Body of pancreas (tissue), 4 donors: ENCODE measurements around the gene GNG12. TPM values are rescaled to one million over a fixed set of nuclear protein-coding genes. Genes with fewer than 3 reads are reported as not detected.

Experiments used
- ATAC-seq: fragments of 150-250 bp; one replicate; pipeline ENCODE4 v1.9.1; 2016
- DNase-seq, 4 donors: peaks; one replicate each; pipeline ENCODE4 v3.0.0-alpha.2; 2019
- H3K27ac ChIP-seq, 4 donors: fragments of 200-600 bp; sonication (generic); 1 replicate in 3 of 4; 2 replicates in 1 of 4; pipeline versions ENCODE4 v1.5.1 to v1.6.1; 2016 to 2019; ENCODE audit warnings: mild to moderate bottlenecking in 1 of 4, mixed read lengths in 1 of 4, moderate library complexity in 1 of 4
- H3K27me3 ChIP-seq, 2 donors: fragments of 200-600 bp; sonication (generic); one replicate each; pipeline ENCODE4 v1.6.0; 2016; ENCODE audit warnings: mild to moderate bottlenecking in 1 of 2
- H3K36me3 ChIP-seq, 2 donors: fragments of 200-600 bp; sonication (generic); replicated peaks in 1 of 2; 2 replicates each; pipeline ENCODE4 v1.5.1; 2016; ENCODE audit warnings: low read depth in 2 of 2; ENCODE audit not compliant: insufficient read depth in 1 of 2
- H3K4me1 ChIP-seq: fragments of 200-600 bp; sonication (generic); one replicate; pipeline ENCODE4 v1.6.0; 2016
- H3K4me3 ChIP-seq, 2 donors: fragments of 200-600 bp; sonication (generic); 1 replicate in 1 of 2; 2 replicates in 1 of 2; pipeline ENCODE4 v1.5.1; 2016 to 2019
- H3K9me3 ChIP-seq, 3 donors: fragments of 200-600 bp; sonication (generic); 1 replicate in 2 of 3; 2 replicates in 1 of 3; pipeline ENCODE4 v1.5.1; 2016
- CTCF ChIP-seq, 7 experiments: fragments of 450-650 bp in 4 of 7; fragments of 200-600 bp in 3 of 7; sonication (generic) in 3 of 7; IDR thresholded peaks; one replicate each; pipeline ENCODE4 v1.5.1; 2016 to 2019; ENCODE audit warnings: antibody characterized with exemption in 7 of 7
- POLR2A ChIP-seq, 3 donors: fragments of 450-650 bp; IDR thresholded peaks; one replicate each; pipeline ENCODE4 v1.6.1; 2016; ENCODE audit warnings: antibody characterized with exemption in 3 of 3, mild to moderate bottlenecking in 2 of 3
- WGBS, 2 donors: methylation state at CpG; one replicate each; pipeline ENCODE4 v1.1.5; 2017; 5-methylcytosine and 5-hydroxymethylcytosine counted together
- intact Hi-C: fragments of 100-400 bp; cut with DNase I; formaldehyde crosslinking; loops from one replicate; pipeline ENCODE4 v1.15.1; 2023
- total RNA-seq, 2 donors: library from RNA; depleted of rRNA; stranded (reverse); fragments of >200 nt; gene quantifications; one replicate each; pipeline ENCODE4 v1.1.0, GENCODE V29; 2016

The GNG12 gene
- total RNA-seq, 2 donors from 2014 or later: 26.4 to 42.3 TPM

DNA sequence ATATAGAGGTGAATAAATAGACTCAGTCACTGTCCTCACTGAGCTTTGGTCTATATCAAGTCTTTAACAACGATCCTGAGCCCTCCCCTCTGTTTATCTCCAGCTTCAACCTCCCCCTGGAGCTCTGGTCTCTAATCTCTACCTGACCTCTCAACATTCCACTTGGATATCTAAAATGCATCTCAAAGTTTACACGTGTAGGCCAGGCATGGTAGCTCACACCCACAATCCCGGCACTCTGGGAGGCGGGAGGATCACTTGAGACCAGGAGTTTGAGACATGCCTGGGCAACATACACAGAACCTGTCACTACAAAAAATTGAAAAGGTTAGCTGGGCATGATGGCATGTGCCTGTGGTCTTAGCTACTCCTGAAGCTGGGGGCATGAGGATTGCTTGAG, 94.9 kb downstream of the GNG12 start:
- H3K9me3 ChIP-seq: no peaks in the 10 kb centered on the region
- no peaks in the 10 kb centered on the region for H3K27me3 ChIP-seq
- peaks cover 33% of the 10 kb centered on the region for H3K4me1 ChIP-seq
- H3K27ac ChIP-seq: no peak overlapping the region
- TF ChIP-seq CTCF (IDR thresholded peaks at IDR 0.05) (no peak), POLR2A (IDR thresholded peaks at IDR 0.05) (no peak)
- no peak overlapping the region for H3K4me3 ChIP-seq
- 66 to 78% methylated on average over 4 of the region's 4 CpGs for WGBS, 2 donors
- intact Hi-C loops: no loop called here
- H3K36me3 ChIP-seq: no peaks in the 10 kb centered on the region
- DNase-seq: no peak
- ATAC-seq: no peak

DNA sequence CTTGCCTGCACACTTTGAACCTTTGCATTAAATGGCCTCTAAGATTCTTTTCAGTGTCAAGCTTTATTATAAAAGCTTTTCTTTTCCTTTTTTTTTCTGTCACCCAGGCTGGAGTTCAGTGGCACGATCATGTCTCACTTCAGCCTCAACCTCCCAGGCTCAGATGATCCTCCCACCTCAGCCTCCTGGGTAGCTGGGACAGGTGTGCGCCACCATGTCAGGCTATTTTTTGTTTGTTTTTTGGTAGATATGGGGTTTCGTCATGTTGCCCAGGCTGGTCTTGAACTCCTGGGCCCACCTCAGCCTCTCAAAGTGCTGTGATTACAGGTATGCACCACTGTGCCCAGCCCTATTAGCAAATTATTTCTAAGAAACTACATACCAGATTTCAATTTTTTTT, 95.4 kb downstream of the GNG12 start:
- H3K4me3 ChIP-seq: no peak overlapping the region
- H3K4me1 ChIP-seq: peaks cover 28% of the 10 kb centered on the region
- no peaks in the 10 kb centered on the region for H3K36me3 ChIP-seq
- H3K9me3 ChIP-seq: no peaks in the 10 kb centered on the region
- no peaks in the 10 kb centered on the region for H3K27me3 ChIP-seq
- no peak overlapping the region for H3K27ac ChIP-seq
- WGBS, 2 donors: 91 to 100% methylated on average over 3 of the region's 3 CpGs
- ATAC-seq (no peak), DNase-seq (no peak)
- TF ChIP-seq CTCF (IDR thresholded peaks at IDR 0.05) (no peak), POLR2A (IDR thresholded peaks at IDR 0.05) (no peak)
- intact Hi-C loops: no loop called here

DNA sequence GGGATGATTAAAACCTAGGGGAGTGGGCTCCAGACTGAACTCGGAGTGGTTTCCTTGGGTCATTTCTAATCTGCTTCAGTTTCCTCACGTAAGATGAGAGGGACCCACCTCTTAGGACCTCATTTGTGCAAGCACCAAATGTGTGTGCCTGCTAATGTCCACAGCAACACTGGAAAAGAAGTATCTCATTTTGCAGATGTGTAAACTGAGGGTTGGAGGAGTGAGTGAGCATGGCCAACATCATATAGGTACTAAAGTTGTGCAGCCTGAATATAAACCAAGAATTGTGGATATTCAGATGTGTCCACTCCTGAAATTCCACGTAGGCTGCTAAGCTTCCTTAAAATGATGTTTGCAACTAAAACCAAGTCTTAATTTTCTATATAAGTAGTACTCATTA, 96.5 kb downstream of the GNG12 start:
- DNase-seq: no peak
- intact Hi-C loops: no loop called here
- Histone ChIP-seq H3K27me3 (no peaks in the 10 kb centered on the region), H3K36me3 (no peaks in the 10 kb centered on the region), H3K27ac (peak overlapping the region in 2 of 4 donors; percentile 59 to 65), H3K4me1 (peaks cover 26% of the 10 kb centered on the region), H3K9me3 (no peaks in the 10 kb centered on the region), H3K4me3 (no peak overlapping the region)
- ATAC-seq: no peak
- no peak for TF ChIP-seq POLR2A (IDR thresholded peaks at IDR 0.05)
- no peak for TF ChIP-seq CTCF (IDR thresholded peaks at IDR 0.05)
- WGBS, 2 donors: 83 to 96% methylated on average over 3 of the region's 3 CpGs

GRCh38 chr1:67735806-67736627, 97.2 kb downstream of the GNG12 start:
- TF ChIP-seq POLR2A (IDR thresholded peaks at IDR 0.05) (no peak), CTCF (IDR thresholded peaks at IDR 0.05) (no peak)
- 40 to 49% methylated on average over 11 of the region's 11 CpGs for WGBS, 2 donors
- peak; percentile 75 for ATAC-seq
- peak overlapping the region in 3 of 4 donors; percentile 40 to 65 (median 59) for H3K27ac ChIP-seq
- H3K4me1 ChIP-seq: peaks cover 19% of the 10 kb centered on the region
- H3K4me3 ChIP-seq: no peak overlapping the region
- no peaks in the 10 kb centered on the region for H3K36me3 ChIP-seq
- peak; percentile 39 to 70 (median 46) for DNase-seq
- H3K27me3 ChIP-seq: no peaks in the 10 kb centered on the region
- intact Hi-C loops: no loop called here
- no peaks in the 10 kb centered on the region for H3K9me3 ChIP-seq

- no peak overlapping the region for H3K4me3 ChIP-seq
- peaks cover 13% of the 10 kb centered on the region for H3K4me1 ChIP-seq
- no peak for DNase-seq
- WGBS, 2 donors: 69 to 88% methylated on average over 3 of the region's 3 CpGs
- H3K9me3 ChIP-seq: no peaks in the 10 kb centered on the region
- intact Hi-C loops: no loop called here
- H3K27ac ChIP-seq: peak overlapping the region in 2 of 4 donors; percentile 59 to 65
- H3K36me3 ChIP-seq: no peaks in the 10 kb centered on the region
- no peaks in the 10 kb centered on the region for H3K27me3 ChIP-seq
- ATAC-seq: no peak
- no peak for TF ChIP-seq POLR2A (IDR thresholded peaks at IDR 0.05)
- no peak for TF ChIP-seq CTCF (IDR thresholded peaks at IDR 0.05)
These were observed 98.1 kb downstream of the GNG12 start for GRCh38 chr1:67735206-67735605.
